ENCODE data around the gene PNPLA6.
"Not testable (repeated sequence)": the region's sequence is repeated elsewhere in the genome, so short reads cannot be mapped to it uniquely, and the experiment has no call there.

Gene PNPLA6

DNA sequence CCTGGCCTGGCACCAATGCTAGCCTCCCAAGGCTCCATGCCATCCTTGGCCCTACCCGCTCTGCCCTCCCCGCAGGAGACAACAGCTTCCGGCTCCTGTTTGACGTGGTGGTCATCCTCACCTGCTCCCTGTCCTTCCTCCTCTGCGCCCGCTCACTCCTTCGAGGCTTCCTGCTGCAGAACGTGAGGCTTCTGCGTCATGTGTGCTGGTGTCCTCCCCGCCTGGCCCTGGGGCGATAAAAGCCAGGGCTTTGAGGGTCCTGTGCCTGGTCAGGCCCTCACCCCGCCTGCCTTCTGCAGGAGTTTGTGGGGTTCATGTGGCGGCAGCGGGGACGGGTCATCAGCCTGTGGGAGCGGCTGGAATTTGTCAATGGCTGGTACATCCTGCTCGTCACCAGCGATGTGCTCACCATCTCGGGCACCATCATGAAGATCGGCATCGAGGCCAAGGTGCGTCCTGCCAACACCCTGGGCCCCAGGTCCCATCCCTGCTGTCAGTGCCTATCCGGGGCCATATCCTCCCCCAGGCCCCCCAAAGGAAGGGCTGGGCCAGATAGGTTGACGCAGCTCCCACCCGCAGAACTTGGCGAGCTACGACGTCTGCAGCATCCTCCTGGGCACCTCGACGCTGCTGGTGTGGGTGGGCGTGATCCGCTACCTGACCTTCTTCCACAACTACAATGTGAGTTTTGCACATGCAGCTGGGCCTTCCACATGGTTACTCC, 6.8 kb upstream of the PNPLA6 start:
- no peak for DNase-seq
- in situ Hi-C loops (cut with HindIII; ENCODE audit: low pct_ligation_motif_present, low pct_unique_long_range_greater_than_20kb, low sequenced_read_pairs) = no loop called here

DNA sequence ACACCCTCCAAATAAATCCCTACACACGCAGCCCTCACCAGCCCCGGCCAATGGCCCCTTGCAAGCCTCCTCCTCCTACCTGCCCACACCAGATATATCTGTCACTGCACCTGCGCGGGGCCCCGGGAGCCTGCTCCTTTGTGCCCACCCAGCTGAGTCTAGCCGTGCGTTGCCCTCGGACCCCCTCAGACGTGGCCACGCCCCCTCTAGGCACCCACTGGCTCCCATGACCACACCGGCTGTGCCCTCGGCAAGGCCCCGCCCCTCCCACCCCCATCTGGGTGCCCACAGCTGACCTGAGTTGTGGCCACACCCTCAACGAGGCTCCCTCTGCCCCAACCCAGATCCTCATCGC, 6.3 kb upstream of the PNPLA6 start:
- no peak for DNase-seq
- in situ Hi-C loops (cut with HindIII; ENCODE audit: low pct_ligation_motif_present, low pct_unique_long_range_greater_than_20kb, low sequenced_read_pairs) = no loop called here

DNA sequence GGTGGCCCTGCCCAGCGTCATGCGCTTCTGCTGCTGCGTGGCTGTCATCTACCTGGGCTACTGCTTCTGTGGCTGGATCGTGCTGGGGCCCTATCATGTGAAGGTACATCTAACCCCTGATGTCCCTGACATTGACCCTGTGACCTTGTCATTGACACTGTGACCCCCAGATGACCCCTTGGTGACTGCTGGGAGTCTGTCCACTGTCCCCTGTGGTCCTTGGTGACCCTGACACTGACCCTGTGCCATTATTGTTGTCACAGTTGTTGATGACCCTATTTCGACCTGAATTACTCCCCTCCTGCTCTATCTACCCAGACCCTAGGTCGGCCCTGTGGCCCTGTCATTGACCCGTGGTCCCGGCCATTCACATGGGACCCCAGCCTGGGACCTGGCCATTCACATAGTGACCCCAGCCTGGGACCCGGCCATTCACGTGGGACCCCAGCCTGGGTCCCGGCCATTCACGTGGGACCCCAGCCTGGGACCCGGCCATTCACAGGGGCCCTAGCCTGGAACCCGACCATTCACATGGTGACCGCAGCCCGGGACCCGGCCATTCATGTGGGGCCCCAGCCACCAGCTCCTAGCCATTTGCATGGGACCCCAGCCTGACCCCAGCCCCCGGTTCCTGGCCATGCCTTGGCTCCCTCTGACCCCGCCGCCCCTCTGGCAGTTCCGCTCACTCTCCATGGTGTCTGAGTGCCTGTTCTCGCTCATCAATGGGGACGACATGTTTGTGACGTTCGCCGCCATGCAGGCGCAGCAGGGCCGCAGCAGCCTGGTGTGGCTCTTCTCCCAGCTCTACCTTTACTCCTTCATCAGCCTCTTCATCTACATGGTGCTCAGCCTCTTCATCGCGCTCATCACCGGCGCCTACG, 5.7 kb upstream of the PNPLA6 start:
- no peak for DNase-seq
- in situ Hi-C loops (cut with HindIII; ENCODE audit: low pct_ligation_motif_present, low pct_unique_long_range_greater_than_20kb, low sequenced_read_pairs) = no loop called here

DNA sequence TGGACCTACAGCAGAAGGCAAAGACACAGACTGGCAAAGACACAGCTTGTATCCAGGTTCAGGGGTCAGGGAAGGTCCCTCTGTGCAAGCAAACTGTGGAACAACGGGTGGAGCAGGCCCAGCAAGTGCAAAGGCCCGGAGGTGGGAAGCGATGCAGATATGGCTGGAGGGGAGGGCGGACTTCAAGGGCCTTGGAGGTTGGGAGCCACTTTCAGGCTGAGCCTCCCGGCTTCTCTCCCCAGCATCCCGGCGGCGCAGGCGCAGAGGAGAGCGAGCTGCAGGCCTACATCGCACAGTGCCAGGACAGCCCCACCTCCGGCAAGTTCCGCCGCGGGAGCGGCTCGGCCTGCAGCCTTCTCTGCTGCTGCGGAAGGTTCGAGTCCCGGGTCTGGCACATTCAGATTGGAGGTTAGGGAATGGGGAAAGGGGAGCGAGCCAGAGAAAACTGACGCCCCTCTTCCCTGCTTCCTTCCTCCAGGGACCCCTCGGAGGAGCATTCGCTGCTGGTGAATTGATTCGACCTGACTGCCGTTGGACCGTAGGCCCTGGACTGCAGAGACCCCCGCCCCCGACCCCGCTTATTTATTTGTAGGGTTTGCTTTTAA, 2.1 kb upstream of the PNPLA6 start:
- in situ Hi-C loops (cut with HindIII; ENCODE audit: low pct_ligation_motif_present, low pct_unique_long_range_greater_than_20kb, low sequenced_read_pairs) = no loop called here
- no peak for DNase-seq

DNA sequence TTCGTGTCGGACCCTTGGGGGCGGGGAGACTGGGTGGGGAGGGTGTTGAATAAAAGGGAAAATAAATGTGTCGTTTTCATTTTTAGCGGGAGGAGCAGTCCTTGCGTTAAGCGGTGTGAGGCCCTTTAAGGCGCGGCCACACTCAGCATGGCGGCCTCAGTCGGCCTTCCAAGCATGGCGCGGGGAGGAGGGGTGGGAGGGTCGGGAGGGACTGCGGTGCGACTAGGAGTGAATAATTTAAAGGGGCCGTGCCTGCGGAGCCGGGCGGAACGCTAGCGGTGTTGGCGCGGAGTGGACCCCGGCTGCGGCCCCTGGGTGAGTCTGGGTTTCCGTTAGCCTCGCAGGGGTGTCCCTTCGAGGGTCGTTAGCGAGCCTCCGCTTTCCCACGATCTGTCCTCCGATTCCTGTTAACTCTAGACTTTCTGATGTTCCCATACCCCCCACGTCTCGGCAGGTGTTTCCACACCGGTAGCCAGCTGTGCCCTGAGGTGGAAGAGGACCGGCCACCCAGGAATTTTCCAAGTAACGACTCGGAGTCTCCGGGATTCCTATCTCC, 1.5 kb upstream of the PNPLA6 start:
- in situ Hi-C loops (cut with HindIII; ENCODE audit: low pct_ligation_motif_present, low pct_unique_long_range_greater_than_20kb, low sequenced_read_pairs) = no loop called here
- DNase-seq = peak; percentile 79

DNA sequence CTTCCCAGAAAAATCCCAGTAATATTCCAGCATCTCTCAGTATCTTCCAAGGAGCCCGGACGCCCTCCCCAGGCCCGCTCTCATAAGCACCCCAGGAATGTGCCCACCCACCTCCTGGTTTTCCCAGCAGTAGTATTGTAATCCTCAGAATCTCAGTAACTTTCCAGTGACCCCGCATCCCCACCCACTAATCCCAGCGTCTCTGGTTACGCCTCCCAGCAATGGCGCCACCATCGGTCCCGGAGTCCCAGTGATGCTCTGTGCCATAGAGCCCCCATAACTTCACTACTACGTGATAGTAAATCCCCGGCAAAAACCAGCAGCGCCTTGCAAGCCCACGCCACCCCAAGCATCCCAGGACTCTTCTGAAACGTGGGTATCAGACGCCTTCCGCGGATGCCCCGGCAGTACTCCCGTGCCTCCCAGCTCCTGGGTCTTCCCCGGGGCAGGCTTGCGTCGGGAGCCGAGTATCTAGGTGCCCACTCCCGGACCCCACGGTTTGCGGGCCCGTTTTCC, 928 bp upstream of the PNPLA6 start:
- in situ Hi-C loops (cut with HindIII; ENCODE audit: low pct_ligation_motif_present, low pct_unique_long_range_greater_than_20kb, low sequenced_read_pairs) = no loop called here
- peak; percentile 77 for DNase-seq

DNA sequence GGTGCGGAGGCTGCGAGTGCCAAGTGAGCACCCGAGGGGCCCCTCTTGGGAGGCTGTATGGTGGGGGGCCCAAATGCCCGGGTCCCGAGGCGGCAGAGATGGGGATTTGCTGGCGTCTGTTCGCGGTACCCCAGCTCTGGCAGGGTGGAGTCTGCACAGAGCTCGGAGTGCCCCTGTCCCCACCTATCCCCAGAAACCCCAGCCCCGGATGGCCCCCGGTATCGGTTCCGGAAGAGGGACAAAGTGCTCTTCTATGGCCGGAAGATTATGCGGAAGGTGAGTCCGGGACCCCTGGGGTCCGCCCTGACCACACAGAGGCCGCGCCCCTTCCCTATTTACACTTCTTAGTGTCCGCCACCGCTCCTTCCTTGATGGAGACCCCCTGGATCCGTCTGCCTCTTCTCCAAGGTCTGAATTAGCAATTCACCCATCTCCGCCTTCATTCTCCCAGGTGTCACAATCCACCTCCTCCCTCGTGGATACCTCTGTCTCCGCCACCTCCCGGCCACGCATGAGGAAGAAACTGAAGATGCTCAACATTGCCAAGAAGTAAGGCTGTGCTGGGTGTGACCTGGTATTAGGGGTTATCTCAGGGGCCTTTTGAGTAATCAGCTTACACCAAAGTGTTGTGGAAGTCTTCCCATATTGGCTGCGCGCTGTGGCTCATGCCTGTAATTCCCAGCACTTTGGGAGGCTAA, 630 bp downstream of the PNPLA6 start:
- DNase-seq = no peak
- in situ Hi-C loops (cut with HindIII; ENCODE audit: low pct_ligation_motif_present, low pct_unique_long_range_greater_than_20kb, low sequenced_read_pairs) = no loop called here

DNA sequence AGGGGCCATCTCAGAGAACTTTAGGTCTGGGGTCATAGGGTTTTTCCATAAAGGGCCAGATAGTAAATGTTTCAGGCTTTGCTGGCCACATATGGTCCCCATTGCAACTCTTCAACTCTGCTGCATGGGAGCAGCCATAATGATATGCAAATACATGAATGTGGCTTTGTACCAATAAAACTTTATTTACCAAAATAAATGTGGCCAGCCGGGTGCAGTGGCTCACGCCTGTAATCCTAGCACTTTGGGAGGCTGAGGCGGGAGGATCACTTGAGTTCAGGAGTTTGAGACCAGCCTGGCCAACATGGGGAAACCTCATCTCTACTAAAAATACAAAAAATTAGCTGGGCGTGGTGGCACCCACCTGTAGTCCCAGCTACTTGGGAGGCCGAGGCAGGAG, 3.5 kb downstream of the PNPLA6 start:
- in situ Hi-C loops (cut with HindIII; ENCODE audit: low pct_ligation_motif_present, low pct_unique_long_range_greater_than_20kb, low sequenced_read_pairs); DNase-seq: not testable (repeated sequence)

DNA sequence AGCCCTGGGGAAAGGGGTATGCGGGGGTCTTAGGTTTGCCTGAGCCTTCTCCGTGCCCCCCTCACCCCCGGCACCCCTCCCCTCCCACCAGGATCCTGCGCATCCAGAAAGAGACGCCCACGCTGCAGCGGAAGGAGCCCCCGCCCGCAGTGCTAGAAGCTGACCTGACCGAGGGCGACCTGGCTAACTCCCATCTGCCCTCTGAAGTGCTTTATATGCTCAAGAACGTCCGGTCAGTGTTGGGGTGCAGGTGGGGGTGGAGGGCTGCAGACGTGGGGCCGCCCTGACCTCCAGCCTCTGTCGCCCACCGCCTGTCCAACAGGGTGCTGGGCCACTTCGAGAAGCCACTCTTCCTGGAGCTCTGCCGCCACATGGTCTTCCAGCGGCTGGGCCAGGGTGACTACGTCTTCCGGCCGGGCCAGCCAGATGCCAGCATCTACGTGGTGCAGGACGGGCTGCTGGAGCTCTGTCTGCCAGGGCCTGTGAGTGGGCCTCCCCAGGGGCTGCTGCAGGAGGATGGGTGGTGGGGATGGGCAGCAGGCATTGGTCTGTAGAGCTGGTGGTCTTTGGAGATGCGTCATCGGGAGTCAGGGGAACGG, 4.4 kb downstream of the PNPLA6 start:
- in situ Hi-C loops (cut with HindIII; ENCODE audit: low pct_ligation_motif_present, low pct_unique_long_range_greater_than_20kb, low sequenced_read_pairs) = no loop called here
- no peak for DNase-seq

DNA sequence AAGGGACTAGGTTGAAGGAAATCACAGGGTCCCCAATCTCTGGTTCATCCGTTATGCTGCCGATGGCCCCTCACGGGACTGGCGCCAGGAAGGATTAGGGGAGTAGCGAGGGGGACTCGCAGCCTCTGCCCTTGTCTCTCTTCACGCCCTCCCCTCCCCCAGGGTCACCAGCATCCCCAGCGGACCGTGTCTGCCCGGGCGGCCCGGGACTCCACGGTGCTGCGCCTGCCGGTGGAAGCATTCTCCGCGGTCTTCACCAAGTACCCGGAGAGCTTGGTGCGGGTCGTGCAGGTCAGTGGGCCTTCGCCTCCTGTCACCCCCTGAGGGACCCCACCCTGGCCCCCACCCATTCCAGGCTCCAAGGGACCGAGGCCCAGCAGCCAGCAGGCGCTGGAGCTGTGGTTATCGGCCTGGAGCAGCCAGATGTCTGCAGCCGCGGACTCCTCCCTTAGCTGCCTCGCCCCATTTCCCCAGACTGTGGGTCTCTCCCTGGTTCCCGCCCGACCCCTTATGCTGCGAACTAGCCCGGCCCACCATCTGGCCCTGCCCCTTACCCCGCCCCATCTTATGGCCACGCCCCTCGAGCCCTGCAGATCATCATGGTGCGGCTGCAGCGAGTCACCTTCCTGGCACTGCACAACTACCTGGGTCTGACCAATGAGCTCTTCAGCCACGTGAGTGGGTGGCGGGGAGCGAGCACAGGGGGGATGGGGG, 5.4 kb downstream of the PNPLA6 start:
- in situ Hi-C loops (cut with HindIII; ENCODE audit: low pct_ligation_motif_present, low pct_unique_long_range_greater_than_20kb, low sequenced_read_pairs) = no loop called here
- no peak for DNase-seq

DNA sequence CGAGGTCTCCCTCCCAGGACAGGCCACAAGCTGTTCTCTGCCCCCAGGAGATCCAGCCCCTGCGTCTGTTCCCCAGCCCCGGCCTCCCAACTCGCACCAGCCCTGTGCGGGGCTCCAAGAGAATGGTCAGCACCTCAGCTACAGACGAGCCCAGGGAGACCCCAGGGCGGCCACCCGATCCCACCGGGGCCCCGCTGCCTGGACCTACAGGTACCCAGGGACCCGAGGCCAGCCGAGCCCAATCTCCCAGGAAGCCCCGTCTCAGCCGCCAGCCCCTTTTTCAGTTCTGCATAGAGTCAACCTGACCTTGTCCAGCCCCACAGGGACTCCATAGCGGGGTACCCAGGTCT, 5.9 kb downstream of the PNPLA6 start:
- in situ Hi-C loops (cut with HindIII; ENCODE audit: low pct_ligation_motif_present, low pct_unique_long_range_greater_than_20kb, low sequenced_read_pairs) = no loop called here
- DNase-seq = no peak

DNA sequence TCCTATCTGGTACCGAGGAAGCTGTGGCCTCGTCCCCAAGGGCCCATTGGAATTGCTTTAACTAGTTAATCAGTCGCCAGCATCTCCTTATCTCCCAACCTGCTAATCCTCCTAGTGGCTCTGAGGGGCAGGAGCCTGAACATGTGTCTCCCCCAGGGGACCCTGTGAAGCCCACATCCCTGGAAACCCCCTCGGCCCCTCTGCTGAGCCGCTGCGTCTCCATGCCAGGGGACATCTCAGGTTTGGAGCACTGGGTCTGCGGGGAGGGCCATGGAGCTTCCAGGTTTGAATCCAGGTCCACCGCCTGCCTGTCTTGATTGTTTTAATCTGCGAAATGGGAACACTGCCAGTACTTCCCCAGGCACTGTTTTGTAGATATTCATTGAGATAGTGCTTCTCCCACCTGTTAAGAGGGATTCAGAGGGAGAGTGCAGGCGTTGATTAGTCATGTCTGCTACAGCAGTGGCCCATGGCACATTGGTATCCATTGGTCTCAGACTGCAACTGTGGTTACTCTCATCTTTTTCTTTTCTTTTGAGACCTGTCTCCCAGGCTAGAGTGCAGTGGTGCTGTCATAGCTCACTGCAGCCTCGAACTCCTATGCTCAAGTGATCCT, 6.4 kb downstream of the PNPLA6 start:
- in situ Hi-C loops (cut with HindIII; ENCODE audit: low pct_ligation_motif_present, low pct_unique_long_range_greater_than_20kb, low sequenced_read_pairs) = no loop called here

DNA sequence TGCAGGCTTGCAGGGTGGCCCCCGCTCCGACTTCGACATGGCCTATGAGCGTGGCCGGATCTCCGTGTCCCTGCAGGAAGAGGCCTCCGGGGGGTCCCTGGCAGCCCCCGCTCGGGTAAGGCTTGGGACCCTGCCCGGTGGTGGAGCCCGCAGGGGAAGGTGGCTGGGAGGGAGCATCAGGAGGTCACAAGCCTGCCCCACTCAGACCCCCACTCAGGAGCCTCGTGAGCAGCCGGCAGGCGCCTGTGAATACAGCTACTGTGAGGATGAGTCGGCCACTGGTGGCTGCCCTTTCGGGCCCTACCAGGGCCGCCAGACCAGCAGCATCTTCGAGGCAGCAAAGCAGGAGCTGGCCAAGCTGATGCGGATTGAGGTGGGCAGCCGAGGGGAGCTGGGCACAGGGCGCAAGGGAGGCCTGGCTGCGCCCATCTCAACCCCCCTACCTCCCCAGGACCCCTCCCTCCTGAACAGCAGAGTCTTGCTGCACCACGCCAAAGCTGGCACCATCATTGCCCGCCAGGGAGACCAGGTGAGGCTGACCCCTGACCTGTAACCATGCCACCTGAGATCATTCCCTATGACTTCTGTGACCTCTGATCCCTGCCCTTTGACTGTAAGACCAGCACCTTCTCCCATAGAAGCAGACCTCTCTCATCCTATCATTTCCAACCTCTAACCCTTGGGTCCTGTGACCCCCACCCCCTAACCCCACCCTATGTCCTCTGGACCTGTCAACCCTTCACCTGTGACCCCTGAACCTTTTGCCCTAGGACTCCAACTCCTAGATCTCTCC, 7.2 kb downstream of the PNPLA6 start:
- DNase-seq = no peak
- in situ Hi-C loops (cut with HindIII; ENCODE audit: low pct_ligation_motif_present, low pct_unique_long_range_greater_than_20kb, low sequenced_read_pairs) = no loop called here

More for the DNA sequence above, 6.4 kb downstream of the PNPLA6 start:
- no peak for DNase-seq

DNA sequence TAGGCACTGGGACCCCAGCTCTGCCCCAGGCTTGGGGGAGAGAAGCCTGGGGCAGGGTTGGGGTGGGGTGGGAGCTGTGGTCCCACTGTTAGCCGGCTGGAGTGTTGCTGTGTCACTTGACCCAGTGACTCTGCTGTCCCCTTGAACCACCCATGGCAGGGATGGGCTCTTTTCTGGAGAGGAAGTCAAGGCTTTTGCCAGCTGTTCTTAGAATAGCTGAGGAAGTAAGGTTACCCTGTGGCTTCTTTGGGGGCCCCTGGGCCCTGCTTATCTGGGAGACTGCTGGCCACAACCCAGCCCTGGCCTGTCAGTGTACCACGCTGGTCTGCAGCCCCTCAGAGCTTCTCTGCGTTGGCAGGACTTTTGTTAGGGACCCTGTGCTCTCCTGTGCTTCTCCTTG, 9.1 kb downstream of the PNPLA6 start:
- in situ Hi-C loops (cut with HindIII; ENCODE audit: low pct_ligation_motif_present, low pct_unique_long_range_greater_than_20kb, low sequenced_read_pairs) = no loop called here

DNA sequence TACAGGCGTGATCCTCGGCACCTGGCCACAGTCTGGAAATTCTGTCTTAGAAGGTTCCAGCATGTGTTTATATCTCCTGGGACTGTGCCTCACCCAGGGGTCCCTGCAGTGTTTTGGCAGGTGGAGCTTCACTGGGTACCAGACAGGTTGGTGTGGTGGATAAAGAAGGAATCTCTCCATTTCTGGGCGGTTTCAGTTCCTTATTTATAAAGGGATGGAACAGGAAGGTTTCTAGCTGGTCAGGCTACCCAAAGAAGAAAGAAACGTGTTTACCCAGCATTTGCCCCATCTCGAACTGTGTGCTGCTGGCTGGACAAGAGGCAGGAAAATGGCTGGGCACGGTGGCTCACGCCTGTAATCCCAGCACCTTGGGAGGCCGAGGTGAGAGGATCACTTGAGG, 9.8 kb downstream of the PNPLA6 start:
- DNase-seq = no peak
- in situ Hi-C loops (cut with HindIII; ENCODE audit: low pct_ligation_motif_present, low pct_unique_long_range_greater_than_20kb, low sequenced_read_pairs) = no loop called here

More for the DNA sequence above, 9.1 kb downstream of the PNPLA6 start:
- DNase-seq = no peak

DNA sequence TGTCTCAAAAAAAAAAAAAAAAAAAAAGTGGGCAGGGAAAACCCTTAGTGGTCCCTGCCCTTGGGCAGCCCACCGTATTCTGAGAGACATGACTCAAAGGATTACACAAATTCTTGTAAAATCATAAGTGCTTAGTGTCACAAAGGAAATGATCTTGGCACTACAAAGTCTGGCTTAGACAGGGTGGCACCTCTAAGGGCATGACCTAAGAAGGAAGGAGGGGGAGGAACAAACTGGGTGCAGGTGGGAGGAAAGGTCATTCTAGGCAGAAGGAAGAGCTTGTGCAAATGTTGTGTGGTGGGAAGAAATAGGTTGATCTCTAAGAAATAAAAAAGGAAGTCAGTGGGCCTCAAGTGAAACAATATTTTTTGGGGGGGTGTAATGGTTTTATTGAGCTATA, 10.4 kb downstream of the PNPLA6 start:
- in situ Hi-C loops (cut with HindIII; ENCODE audit: low pct_ligation_motif_present, low pct_unique_long_range_greater_than_20kb, low sequenced_read_pairs) = no loop called here
- DNase-seq = no peak

DNA sequence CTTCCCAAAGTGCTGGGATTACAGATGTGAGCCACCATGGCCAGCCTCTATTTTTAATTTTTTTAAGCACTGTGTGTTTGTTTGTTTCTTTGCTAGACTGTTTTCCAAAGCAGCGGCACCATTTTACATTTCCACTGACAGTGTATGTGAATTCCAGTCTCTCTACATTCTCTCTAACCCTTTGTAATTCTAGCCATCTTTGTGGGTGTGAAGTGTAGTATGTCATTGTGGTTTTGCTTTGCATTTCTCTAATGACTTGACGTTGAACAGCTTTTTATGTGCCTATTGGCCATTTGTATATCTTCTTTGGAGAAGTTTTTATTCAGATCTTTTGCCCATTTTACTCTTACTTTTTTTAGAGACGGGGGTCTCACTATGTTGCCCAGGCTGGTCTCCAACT, 11.6 kb downstream of the PNPLA6 start:
- no peak for DNase-seq
- in situ Hi-C loops (cut with HindIII; ENCODE audit: low pct_ligation_motif_present, low pct_unique_long_range_greater_than_20kb, low sequenced_read_pairs) = no loop called here

All from ACHN (cell line).